K562 (cell line): ENCODE data around the gene CRKL. TPM values are rescaled to one million over a fixed set of nuclear protein-coding genes. Genes with fewer than 3 reads are reported as not detected.

Experiments used
- ATF1 ChIP-seq, 2 experiments: fragments of 450-650 bp in 1 of 2; IDR thresholded peaks; 2 replicates each; pipeline ENCODE4 v1.6.1; 2016; ENCODE audit warnings: missing compliant biosample characterization in 1 of 2, missing genetic modification characterization in 1 of 2
- CBFB ChIP-seq: sonication (generic); formaldehyde crosslinking; IDR thresholded peaks from 2 replicates; pipeline ENCODE4 v1.4.0; 2020; ENCODE audit warnings: mild to moderate bottlenecking, missing genetic modification reagents
- CBX3 ChIP-seq, 2 experiments: IDR thresholded peaks; 1 replicate in 1 of 2; 2 replicates in 1 of 2; pipeline ENCODE4 v1.6.1; 2012; ENCODE audit warnings: inconsistent platforms in 2 of 2, low read length in 2 of 2, borderline replicate concordance in 1 of 2, control low read depth in 1 of 2
- HNRNPL ChIP-seq: fragments of 200-400 bp; formaldehyde crosslinking; IDR thresholded peaks from 2 replicates; pipeline ENCODE4 v1.6.1; 2017; ENCODE audit warnings: low read depth, mild to moderate bottlenecking, low read length
- POLR3G ChIP-seq: IDR thresholded peaks from 2 replicates; pipeline ENCODE4 v1.6.1; 2011; ENCODE audit not compliant: insufficient read length, insufficient replicate concordance; ENCODE audit errors: extremely low read depth
- SIN3B ChIP-seq: fragments of 450-650 bp; IDR thresholded peaks from 2 replicates; pipeline ENCODE4 v1.6.1; 2017; ENCODE audit warnings: low read depth, mild to moderate bottlenecking, moderate library complexity
- SMAD1 ChIP-seq: fragments of 150-350 bp; IDR thresholded peaks from 2 replicates; pipeline ENCODE4 v1.6.1; 2014; ENCODE audit warnings: low read length, low read depth; ENCODE audit not compliant: partially characterized antibody
- SMARCB1 ChIP-seq: IDR thresholded peaks from 2 replicates; pipeline ENCODE4 v1.6.1; 2011; ENCODE audit warnings: improper control_type of control experiment, low read depth; ENCODE audit not compliant: insufficient read length
- TAL1 ChIP-seq: fragments of 450-650 bp; IDR thresholded peaks from 2 replicates; pipeline ENCODE4 v1.6.1; 2016; ENCODE audit warnings: mild to moderate bottlenecking
- TRIM24 ChIP-seq, 2 experiments: fragments of 450-650 bp; IDR thresholded peaks; 2 replicates each; pipeline ENCODE4 v1.6.1; 2016
- ZNF253 ChIP-seq: fragments of 250-450 bp; sonication (Bioruptor Pico); conservative IDR thresholded peaks from 2 replicates; pipeline ENCODE4 v1.6.1; 2021; ENCODE audit warnings: mild to moderate bottlenecking
- ZNF584 ChIP-seq: fragments of 200-800 bp; sonication (Bioruptor generic); IDR thresholded peaks from 2 replicates; pipeline ENCODE4 v1.6.1; 2016; ENCODE audit warnings: low read depth, mild to moderate bottlenecking, missing genetic modification characterization, missing compliant biosample characterization
- ZNF707 ChIP-seq: fragments of 250-450 bp; sonication (Bioruptor Pico); conservative IDR thresholded peaks from 2 replicates; pipeline ENCODE4 v1.8.0; 2022; ENCODE audit warnings: inconsistent platforms, mild to moderate bottlenecking, moderate library complexity
- polyA plus RNA-seq, 8 experiments: library from polyadenylated mRNA; depleted of rRNA in 4 of 8; stranded (reverse) in 5 of 8; unstranded in 3 of 8; fragments of >200 nt; fragmentation: Nextera tagmentation in 2 of 8; fragmentation: Illumina TruSeq in 1 of 8; extraction: Ambion mirVana in 2 of 8; extraction: Trizol in 1 of 8; gene quantifications; 2 replicates each; pipeline versions ENCODE4 v1.2.1 to v1.2.3, GENCODE V29; 2011 to 2014; ENCODE audit warnings: inconsistent platforms in 1 of 8, missing spikeins in 1 of 8
- total RNA-seq, 7 experiments: library from RNA; depleted of rRNA in 6 of 7; stranded (reverse); fragments of >200 nt in 6 of 7; fragmentation: Illumina TruSeq in 2 of 7; extraction: Trizol in 2 of 7; gene quantifications; 2 replicates each; pipeline versions ENCODE4 v1.2.1 to v1.2.3, GENCODE V29; 2011 to 2021; ENCODE audit warnings: low replicate concordance in 1 of 7
- TF ChIP-seq, protein P1 (sequence below): fragments of 250-450 bp; sonication (Bioruptor Pico); IDR thresholded peaks from 2 replicates; pipeline ENCODE4 v1.8.0; 2022; ENCODE audit warnings: moderate library complexity, mild to moderate bottlenecking, inconsistent platforms
- TF ChIP-seq, protein P2 (sequence below): sonication (generic); formaldehyde crosslinking; IDR thresholded peaks from 2 replicates; pipeline ENCODE4 v1.8.0; 2022; ENCODE audit warnings: mild to moderate bottlenecking, missing genetic modification reagents
- TF ChIP-seq, protein P3 (sequence below), 2 experiments: fragments of 450-650 bp; IDR thresholded peaks; 2 replicates each; pipeline ENCODE4 v1.6.1; 2016
- TF ChIP-seq, protein P4 (sequence below): fragments of 250-450 bp; sonication (Bioruptor Pico); IDR thresholded peaks from 2 replicates; pipeline ENCODE4 v1.5.0; 2020; ENCODE audit warnings: mild to moderate bottlenecking
- TF ChIP-seq, protein P5 (sequence below): fragments of 450-650 bp; conservative IDR thresholded peaks from 2 replicates; pipeline ENCODE4 v1.6.1; 2016; ENCODE audit warnings: missing genetic modification characterization, low read depth, mild to moderate bottlenecking, control low read depth, missing compliant biosample characterization

The CRKL gene
- total and polyA plus RNA-seq, 9 of the 15 experiments (the other 6 are each of a cell fraction or from before 2014, with no cell fraction given) = 100 to 263 (median 124) TPM

DNA sequence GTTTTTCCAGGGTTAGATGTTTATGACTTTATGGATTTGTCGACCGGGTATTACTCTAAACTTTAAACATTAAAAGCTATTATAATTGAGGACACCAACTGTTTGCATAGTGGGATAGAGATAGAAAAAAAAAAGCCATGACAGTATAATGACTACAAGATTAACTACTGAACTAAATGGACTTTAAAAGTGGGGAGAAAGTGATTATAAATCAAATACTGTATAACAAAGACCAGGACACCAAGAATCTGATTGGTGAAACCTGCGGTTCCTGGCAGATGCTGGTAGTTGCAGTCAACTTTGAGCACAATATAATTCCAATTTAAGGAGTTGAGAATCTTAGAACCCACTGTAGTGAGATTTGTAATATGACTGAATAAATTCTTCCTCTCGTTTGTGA is 2.5 kb downstream of the CRKL start (continued):
- no peak for TF ChIP-seq ZNF707 (CRISPR knock-in tag)
- no peak for TF ChIP-seq CBFB
- TF ChIP-seq, protein P1, sequence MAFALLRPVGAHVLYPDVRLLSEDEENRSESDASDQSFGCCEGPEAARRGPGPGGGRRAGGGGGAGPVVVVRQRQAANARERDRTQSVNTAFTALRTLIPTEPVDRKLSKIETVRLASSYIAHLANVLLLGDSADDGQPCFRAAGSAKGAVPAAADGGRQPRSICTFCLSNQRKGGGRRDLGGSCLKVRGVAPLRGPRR (CRISPR knock-in tag) = no peak
- no peak for TF ChIP-seq POLR3G
- no peak for TF ChIP-seq TAL1
- TF ChIP-seq HNRNPL = no peak
- TF ChIP-seq SMARCB1 = peak; percentile 13
- TF ChIP-seq, protein P2, sequence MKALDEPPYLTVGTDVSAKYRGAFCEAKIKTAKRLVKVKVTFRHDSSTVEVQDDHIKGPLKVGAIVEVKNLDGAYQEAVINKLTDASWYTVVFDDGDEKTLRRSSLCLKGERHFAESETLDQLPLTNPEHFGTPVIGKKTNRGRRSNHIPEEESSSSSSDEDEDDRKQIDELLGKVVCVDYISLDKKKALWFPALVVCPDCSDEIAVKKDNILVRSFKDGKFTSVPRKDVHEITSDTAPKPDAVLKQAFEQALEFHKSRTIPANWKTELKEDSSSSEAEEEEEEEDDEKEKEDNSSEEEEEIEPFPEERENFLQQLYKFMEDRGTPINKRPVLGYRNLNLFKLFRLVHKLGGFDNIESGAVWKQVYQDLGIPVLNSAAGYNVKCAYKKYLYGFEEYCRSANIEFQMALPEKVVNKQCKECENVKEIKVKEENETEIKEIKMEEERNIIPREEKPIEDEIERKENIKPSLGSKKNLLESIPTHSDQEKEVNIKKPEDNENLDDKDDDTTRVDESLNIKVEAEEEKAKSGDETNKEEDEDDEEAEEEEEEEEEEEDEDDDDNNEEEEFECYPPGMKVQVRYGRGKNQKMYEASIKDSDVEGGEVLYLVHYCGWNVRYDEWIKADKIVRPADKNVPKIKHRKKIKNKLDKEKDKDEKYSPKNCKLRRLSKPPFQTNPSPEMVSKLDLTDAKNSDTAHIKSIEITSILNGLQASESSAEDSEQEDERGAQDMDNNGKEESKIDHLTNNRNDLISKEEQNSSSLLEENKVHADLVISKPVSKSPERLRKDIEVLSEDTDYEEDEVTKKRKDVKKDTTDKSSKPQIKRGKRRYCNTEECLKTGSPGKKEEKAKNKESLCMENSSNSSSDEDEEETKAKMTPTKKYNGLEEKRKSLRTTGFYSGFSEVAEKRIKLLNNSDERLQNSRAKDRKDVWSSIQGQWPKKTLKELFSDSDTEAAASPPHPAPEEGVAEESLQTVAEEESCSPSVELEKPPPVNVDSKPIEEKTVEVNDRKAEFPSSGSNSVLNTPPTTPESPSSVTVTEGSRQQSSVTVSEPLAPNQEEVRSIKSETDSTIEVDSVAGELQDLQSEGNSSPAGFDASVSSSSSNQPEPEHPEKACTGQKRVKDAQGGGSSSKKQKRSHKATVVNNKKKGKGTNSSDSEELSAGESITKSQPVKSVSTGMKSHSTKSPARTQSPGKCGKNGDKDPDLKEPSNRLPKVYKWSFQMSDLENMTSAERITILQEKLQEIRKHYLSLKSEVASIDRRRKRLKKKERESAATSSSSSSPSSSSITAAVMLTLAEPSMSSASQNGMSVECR = no peak
- no peak for TF ChIP-seq ZNF584 (CRISPR knock-in tag)
- no peak for TF ChIP-seq TRIM24 (IDR thresholded peaks at IDR 0.05)
- no peak for TF ChIP-seq SMAD1
- 0 out of 2 replicates have a peak, but pooled peaks have one; percentile 13 for TF ChIP-seq ZNF253
- TF ChIP-seq ATF1 (CRISPR knock-in tag; IDR thresholded peaks at IDR 0.05) = no peak
- TF ChIP-seq ATF1 (tag; IDR thresholded peaks at IDR 0.05) = no peak
- no peak for TF ChIP-seq SIN3B
- TF ChIP-seq, protein P3, sequence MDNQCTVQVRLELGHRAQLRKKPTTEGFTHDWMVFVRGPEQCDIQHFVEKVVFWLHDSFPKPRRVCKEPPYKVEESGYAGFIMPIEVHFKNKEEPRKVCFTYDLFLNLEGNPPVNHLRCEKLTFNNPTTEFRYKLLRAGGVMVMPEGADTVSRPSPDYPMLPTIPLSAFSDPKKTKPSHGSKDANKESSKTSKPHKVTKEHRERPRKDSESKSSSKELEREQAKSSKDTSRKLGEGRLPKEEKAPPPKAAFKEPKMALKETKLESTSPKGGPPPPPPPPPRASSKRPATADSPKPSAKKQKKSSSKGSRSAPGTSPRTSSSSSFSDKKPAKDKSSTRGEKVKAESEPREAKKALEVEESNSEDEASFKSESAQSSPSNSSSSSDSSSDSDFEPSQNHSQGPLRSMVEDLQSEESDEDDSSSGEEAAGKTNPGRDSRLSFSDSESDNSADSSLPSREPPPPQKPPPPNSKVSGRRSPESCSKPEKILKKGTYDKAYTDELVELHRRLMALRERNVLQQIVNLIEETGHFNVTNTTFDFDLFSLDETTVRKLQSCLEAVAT (IDR thresholded peaks at IDR 0.05) = no peak
- no peak for TF ChIP-seq CBX3 (IDR thresholded peaks at IDR 0.05; ENCODE audit: borderline replicate concordance in 1 of 2, low read length in 2 of 2)
- TF ChIP-seq, protein P4, sequence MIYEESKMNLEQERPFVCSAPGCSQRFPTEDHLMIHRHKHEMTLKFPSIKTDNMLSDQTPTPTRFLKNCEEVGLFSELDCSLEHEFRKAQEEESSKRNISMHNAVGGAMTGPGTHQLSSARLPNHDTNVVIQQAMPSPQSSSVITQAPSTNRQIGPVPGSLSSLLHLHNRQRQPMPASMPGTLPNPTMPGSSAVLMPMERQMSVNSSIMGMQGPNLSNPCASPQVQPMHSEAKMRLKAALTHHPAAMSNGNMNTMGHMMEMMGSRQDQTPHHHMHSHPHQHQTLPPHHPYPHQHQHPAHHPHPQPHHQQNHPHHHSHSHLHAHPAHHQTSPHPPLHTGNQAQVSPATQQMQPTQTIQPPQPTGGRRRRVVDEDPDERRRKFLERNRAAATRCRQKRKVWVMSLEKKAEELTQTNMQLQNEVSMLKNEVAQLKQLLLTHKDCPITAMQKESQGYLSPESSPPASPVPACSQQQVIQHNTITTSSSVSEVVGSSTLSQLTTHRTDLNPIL (CRISPR knock-in tag) = no peak
- TF ChIP-seq, protein P5, sequence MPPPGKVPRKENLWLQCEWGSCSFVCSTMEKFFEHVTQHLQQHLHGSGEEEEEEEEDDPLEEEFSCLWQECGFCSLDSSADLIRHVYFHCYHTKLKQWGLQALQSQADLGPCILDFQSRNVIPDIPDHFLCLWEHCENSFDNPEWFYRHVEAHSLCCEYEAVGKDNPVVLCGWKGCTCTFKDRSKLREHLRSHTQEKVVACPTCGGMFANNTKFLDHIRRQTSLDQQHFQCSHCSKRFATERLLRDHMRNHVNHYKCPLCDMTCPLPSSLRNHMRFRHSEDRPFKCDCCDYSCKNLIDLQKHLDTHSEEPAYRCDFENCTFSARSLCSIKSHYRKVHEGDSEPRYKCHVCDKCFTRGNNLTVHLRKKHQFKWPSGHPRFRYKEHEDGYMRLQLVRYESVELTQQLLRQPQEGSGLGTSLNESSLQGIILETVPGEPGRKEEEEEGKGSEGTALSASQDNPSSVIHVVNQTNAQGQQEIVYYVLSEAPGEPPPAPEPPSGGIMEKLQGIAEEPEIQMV (tag) = no peak
